ENCODE results near the gene NDUFB1. TPM values are rescaled to one million over a fixed set of nuclear protein-coding genes. Genes with fewer than 3 reads are reported as not detected.

The NDUFB1 gene
- polyA plus RNA-seq, 1 of the 3 experiments (the other 2 are of a cell fraction): 298 TPM

- TF ChIP-seq, protein P1, sequence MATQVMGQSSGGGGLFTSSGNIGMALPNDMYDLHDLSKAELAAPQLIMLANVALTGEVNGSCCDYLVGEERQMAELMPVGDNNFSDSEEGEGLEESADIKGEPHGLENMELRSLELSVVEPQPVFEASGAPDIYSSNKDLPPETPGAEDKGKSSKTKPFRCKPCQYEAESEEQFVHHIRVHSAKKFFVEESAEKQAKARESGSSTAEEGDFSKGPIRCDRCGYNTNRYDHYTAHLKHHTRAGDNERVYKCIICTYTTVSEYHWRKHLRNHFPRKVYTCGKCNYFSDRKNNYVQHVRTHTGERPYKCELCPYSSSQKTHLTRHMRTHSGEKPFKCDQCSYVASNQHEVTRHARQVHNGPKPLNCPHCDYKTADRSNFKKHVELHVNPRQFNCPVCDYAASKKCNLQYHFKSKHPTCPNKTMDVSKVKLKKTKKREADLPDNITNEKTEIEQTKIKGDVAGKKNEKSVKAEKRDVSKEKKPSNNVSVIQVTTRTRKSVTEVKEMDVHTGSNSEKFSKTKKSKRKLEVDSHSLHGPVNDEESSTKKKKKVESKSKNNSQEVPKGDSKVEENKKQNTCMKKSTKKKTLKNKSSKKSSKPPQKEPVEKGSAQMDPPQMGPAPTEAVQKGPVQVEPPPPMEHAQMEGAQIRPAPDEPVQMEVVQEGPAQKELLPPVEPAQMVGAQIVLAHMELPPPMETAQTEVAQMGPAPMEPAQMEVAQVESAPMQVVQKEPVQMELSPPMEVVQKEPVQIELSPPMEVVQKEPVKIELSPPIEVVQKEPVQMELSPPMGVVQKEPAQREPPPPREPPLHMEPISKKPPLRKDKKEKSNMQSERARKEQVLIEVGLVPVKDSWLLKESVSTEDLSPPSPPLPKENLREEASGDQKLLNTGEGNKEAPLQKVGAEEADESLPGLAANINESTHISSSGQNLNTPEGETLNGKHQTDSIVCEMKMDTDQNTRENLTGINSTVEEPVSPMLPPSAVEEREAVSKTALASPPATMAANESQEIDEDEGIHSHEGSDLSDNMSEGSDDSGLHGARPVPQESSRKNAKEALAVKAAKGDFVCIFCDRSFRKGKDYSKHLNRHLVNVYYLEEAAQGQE (IDR thresholded peaks at IDR 0.05; ENCODE audit: low read depth, low read length): peak; percentile 75
- no peak for TF ChIP-seq USF2 (IDR thresholded peaks at IDR 0.05; ENCODE audit: borderline replicate concordance, low read depth, low read length)
- no peak for TF ChIP-seq FOXM1 (IDR thresholded peaks at IDR 0.05; ENCODE audit: low read depth)
Measured at GRCh38 chr14:92121670-92122350, at the start of gene NDUFB1, which contains the start of gene CPSF2 (continued).

GRCh38 chr14:92164958-92165357 lies 43.5 kb upstream of the NDUFB1 start:
- Histone ChIP-seq H3K27me3 (ENCODE audit: insufficient read depth) (no peaks in the 10 kb centered on the region), H3K9me2 (no peaks in the 10 kb centered on the region), H2AFZ (ENCODE audit: low read depth) (no peak overlapping the region), H3K27ac (ENCODE audit: low read depth in 2 of 2, low read length in 1 of 2) (no peak overlapping the region), H3K4me1 (ENCODE audit: control insufficient read depth in 1 of 2, insufficient read depth in 2 of 2, low read depth in 1 of 2, low read length in 1 of 2) (no peaks in the 10 kb centered on the region), H3K79me2 (ENCODE audit: insufficient read depth) (no peaks in the 10 kb centered on the region), H3F3A (replicated peaks; ENCODE audit: insufficient read depth) (peaks cover 6% of the 10 kb centered on the region), H3K4me2 (no peak overlapping the region), H3K4me3 (ENCODE audit: low read depth in 2 of 2, low read length in 1 of 2) (no peak overlapping the region), H3K9ac (no peak overlapping the region), H3K36me3 (replicated peaks in 1 of 2; ENCODE audit: control insufficient read depth in 1 of 2, insufficient read depth in 2 of 2, low read length in 1 of 2) (peaks cover 41 to 69% of the 10 kb centered on the region in 2 experiments), H3K9me3 (0 out of 2 replicates have a peak, but pooled peaks cover 4% of the 10 kb centered on the region), H4K20me1 (ENCODE audit: insufficient read depth) (no peaks in the 10 kb centered on the region)
- no peak for TF ChIP-seq SMC3 (IDR thresholded peaks at IDR 0.05; ENCODE audit: low read depth, low read length)
- TF ChIP-seq, protein P2, sequence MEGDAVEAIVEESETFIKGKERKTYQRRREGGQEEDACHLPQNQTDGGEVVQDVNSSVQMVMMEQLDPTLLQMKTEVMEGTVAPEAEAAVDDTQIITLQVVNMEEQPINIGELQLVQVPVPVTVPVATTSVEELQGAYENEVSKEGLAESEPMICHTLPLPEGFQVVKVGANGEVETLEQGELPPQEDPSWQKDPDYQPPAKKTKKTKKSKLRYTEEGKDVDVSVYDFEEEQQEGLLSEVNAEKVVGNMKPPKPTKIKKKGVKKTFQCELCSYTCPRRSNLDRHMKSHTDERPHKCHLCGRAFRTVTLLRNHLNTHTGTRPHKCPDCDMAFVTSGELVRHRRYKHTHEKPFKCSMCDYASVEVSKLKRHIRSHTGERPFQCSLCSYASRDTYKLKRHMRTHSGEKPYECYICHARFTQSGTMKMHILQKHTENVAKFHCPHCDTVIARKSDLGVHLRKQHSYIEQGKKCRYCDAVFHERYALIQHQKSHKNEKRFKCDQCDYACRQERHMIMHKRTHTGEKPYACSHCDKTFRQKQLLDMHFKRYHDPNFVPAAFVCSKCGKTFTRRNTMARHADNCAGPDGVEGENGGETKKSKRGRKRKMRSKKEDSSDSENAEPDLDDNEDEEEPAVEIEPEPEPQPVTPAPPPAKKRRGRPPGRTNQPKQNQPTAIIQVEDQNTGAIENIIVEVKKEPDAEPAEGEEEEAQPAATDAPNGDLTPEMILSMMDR (IDR thresholded peaks at IDR 0.05): no peak
- TF ChIP-seq RXRA (IDR thresholded peaks at IDR 0.05; ENCODE audit: borderline replicate concordance, low read depth): no peak
- no peak for TF ChIP-seq GABPA (IDR thresholded peaks at IDR 0.05; ENCODE audit: low read depth)
- TF ChIP-seq ELF1 (IDR thresholded peaks at IDR 0.05): no peak
- no peak for TF ChIP-seq RFX5 (IDR thresholded peaks at IDR 0.05; ENCODE audit: low read length)
- TF ChIP-seq CHD2 (IDR thresholded peaks at IDR 0.05; ENCODE audit: low read length, partially characterized antibody): no peak
- no peak for TF ChIP-seq USF2 (IDR thresholded peaks at IDR 0.05; ENCODE audit: borderline replicate concordance, low read depth, low read length)
- TF ChIP-seq, protein P3, sequence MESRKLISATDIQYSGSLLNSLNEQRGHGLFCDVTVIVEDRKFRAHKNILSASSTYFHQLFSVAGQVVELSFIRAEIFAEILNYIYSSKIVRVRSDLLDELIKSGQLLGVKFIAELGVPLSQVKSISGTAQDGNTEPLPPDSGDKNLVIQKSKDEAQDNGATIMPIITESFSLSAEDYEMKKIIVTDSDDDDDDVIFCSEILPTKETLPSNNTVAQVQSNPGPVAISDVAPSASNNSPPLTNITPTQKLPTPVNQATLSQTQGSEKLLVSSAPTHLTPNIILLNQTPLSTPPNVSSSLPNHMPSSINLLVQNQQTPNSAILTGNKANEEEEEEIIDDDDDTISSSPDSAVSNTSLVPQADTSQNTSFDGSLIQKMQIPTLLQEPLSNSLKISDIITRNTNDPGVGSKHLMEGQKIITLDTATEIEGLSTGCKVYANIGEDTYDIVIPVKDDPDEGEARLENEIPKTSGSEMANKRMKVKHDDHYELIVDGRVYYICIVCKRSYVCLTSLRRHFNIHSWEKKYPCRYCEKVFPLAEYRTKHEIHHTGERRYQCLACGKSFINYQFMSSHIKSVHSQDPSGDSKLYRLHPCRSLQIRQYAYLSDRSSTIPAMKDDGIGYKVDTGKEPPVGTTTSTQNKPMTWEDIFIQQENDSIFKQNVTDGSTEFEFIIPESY (IDR thresholded peaks at IDR 0.05; ENCODE audit: borderline replicate concordance, low read depth): no peak
- no peak for TF ChIP-seq TCF12 (IDR thresholded peaks at IDR 0.05)
- TF ChIP-seq FOXJ3 (CRISPR knock-in tag; IDR thresholded peaks at IDR 0.05): no peak
- no peak for TF ChIP-seq SIN3A (IDR thresholded peaks at IDR 0.05; ENCODE audit: borderline replicate concordance, low read depth, low read length)
- TF ChIP-seq GATA2 (CRISPR knock-in tag; IDR thresholded peaks at IDR 0.05): no peak
- no peak for TF ChIP-seq JUND (IDR thresholded peaks at IDR 0.05)
- TF ChIP-seq FOXM1 (IDR thresholded peaks at IDR 0.05; ENCODE audit: low read depth): no peak
- TF ChIP-seq MXI1 (IDR thresholded peaks at IDR 0.05; ENCODE audit: low read depth, low read length): no peak
- no peak for TF ChIP-seq EZH2phosphoT487 (IDR thresholded peaks at IDR 0.05; ENCODE audit: borderline replicate concordance, low read depth)
- TF ChIP-seq FOSL2 (IDR thresholded peaks at IDR 0.05; ENCODE audit: borderline replicate concordance, low read depth): no peak
- no peak for TF ChIP-seq YY1 (IDR thresholded peaks at IDR 0.05; ENCODE audit: low read depth)
- TF ChIP-seq TAF1 (IDR thresholded peaks at IDR 0.05; ENCODE audit: borderline replicate concordance, low read depth, low read length): no peak
- WGBS (ENCODE audit: low lambda C conversion rate): 89% methylated on average over 2 of the region's 2 CpGs
- DNase-seq: no peak
- ChIA-PET POLR2A (no interaction called here), CTCF (no interaction called here)

All from SK-N-SH (cell line).